ENCODE results near the gene OIP5. TPM values are rescaled to one million over a fixed set of nuclear protein-coding genes. Genes with fewer than 3 reads are reported as not detected.
"Not testable (repeated sequence)": the region's sequence is repeated elsewhere in the genome, so short reads cannot be mapped to it uniquely, and the experiment has no call there.

OIP5 gene
- total RNA-seq, 1 experiment from 2014 or later, result 13.1 TPM

DNA sequence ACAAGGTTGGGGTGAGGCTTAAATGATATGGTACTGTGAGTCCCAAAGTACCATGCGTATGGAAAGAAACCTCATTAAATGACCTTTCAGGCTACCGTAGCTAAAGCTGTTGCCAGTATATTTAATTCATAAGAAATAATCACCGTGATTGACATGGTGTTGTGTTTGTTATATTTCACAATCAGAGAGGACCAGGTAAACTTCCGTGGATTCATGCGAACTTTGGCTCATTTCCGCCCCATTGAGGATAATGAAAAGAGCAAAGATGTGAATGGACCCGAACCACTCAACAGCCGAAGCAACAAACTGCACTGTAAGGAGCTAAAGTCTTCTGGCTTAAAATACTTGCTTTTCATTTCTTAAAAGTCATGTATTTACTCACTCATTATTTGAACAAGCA lies 69.8 kb downstream of the OIP5 start:
- peaks cover 15% of the 10 kb centered on the region; the same call in 1 of the 2 replicates for H3K36me3 ChIP-seq (ENCODE audit: insufficient read depth, low read length)
- no peaks in the 10 kb centered on the region for H4K20me1 ChIP-seq (ENCODE audit: insufficient read depth, low read depth, low read length)

DNA sequence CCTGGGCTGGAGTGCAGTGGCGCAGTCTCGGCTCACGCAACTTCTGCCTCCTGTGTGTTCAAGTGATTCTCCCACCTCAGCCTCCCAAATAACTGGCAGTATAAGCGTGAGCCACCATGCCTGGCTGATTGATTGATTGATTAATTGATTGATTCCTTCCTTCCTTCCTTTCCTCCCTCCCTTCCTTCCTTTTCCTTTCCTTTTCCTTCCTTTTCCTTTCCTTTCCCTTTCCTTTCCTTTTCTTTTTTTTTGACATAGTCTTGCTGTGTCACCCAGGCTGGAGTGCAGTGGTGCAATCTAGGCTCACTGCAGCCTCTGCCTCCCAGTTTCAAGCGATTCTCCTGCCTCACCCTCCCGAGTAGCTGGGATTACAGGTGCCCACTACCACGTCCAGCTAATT lies 71.5 kb downstream of the OIP5 start:
- Histone ChIP-seq H3K4me1 (ENCODE audit: low read length) (peaks cover 23% of the 10 kb centered on the region), H3K36me3 (ENCODE audit: insufficient read depth, low read length) (peaks cover 22% of the 10 kb centered on the region; the same call in 1 of the 2 replicates)
- H3K4me3 ChIP-seq (ENCODE audit: low read length); H3K9ac ChIP-seq (ENCODE audit: low read length); H3K79me2 ChIP-seq (ENCODE audit: low read length); H3K9me2 ChIP-seq (replicated peaks; ENCODE audit: insufficient read depth, low read length); H3K27ac ChIP-seq (ENCODE audit: low read length); H3K4me2 ChIP-seq (ENCODE audit: low read depth, low read length, poor library complexity, severe bottlenecking); H3K27me3 ChIP-seq (ENCODE audit: low read length); H2AFZ ChIP-seq (ENCODE audit: low read length); DNase-seq; H3K9me3 ChIP-seq (ENCODE audit: low read length); H4K20me1 ChIP-seq (ENCODE audit: insufficient read depth, low read depth, low read length): not testable (repeated sequence)

More for the DNA sequence above, 69.8 kb downstream of the OIP5 start:
- H3K4me2 ChIP-seq (ENCODE audit: low read depth, low read length, poor library complexity, severe bottlenecking), result no peak overlapping the region
- DNase-seq, result no peak
- no peaks in the 10 kb centered on the region for H3K9me2 ChIP-seq (replicated peaks; ENCODE audit: insufficient read depth, low read length)
- no peaks in the 10 kb centered on the region for H3K27me3 ChIP-seq (ENCODE audit: low read length)
- peaks cover 23% of the 10 kb centered on the region for H3K4me1 ChIP-seq (ENCODE audit: low read length)
- no peaks in the 10 kb centered on the region; the same call in 1 of the 2 replicates for H3K79me2 ChIP-seq (ENCODE audit: low read length)
- H3K4me3 ChIP-seq (ENCODE audit: low read length), result no peak overlapping the region
- no peak overlapping the region for H3K27ac ChIP-seq (ENCODE audit: low read length)
- H3K9ac ChIP-seq (ENCODE audit: low read length), result no peak overlapping the region
- no peak overlapping the region for H2AFZ ChIP-seq (ENCODE audit: low read length)
- no peaks in the 10 kb centered on the region for H3K9me3 ChIP-seq (ENCODE audit: low read length)

GRCh38 chr15:41259546-41260189 lies 72.7 kb downstream of the OIP5 start:
- H3K4me1 ChIP-seq (ENCODE audit: low read length), result peaks cover 29% of the 10 kb centered on the region
- H3K9ac ChIP-seq (ENCODE audit: low read length), result peak overlapping the region; percentile 23; the same call in 1 of the 2 replicates
- peaks cover 16% of the 10 kb centered on the region for H3K79me2 ChIP-seq (ENCODE audit: low read length)
- no peak overlapping the region for H2AFZ ChIP-seq (ENCODE audit: low read length)
- H3K36me3 ChIP-seq (ENCODE audit: insufficient read depth, low read length), result peaks cover 22% of the 10 kb centered on the region; the same call in 1 of the 2 replicates
- H3K27me3 ChIP-seq (ENCODE audit: low read length), result no peaks in the 10 kb centered on the region
- no peak overlapping the region for H3K4me3 ChIP-seq (ENCODE audit: low read length)
- H3K9me2 ChIP-seq (replicated peaks; ENCODE audit: insufficient read depth, low read length), result no peaks in the 10 kb centered on the region
- DNase-seq, result no peak
- no peaks in the 10 kb centered on the region for H3K9me3 ChIP-seq (ENCODE audit: low read length)
- peak overlapping the region; percentile 86 for H3K27ac ChIP-seq (ENCODE audit: low read length)
- H4K20me1 ChIP-seq (ENCODE audit: insufficient read depth, low read depth, low read length), result no peaks in the 10 kb centered on the region
- peak overlapping the region; percentile 52 for H3K4me2 ChIP-seq (ENCODE audit: low read depth, low read length, poor library complexity, severe bottlenecking)

Other genes starting within 250 kb of the OIP5 start
- 20.3 and 31.4 TPM in 2 replicates for gene INO80, start 216.3 kb downstream of the OIP5 start, total RNA-seq (2014; rRNA removed; shearing (Covaris generic); ENCODE audit: low replicate concordance)
- gene EXD1, start 101.8 kb downstream of the OIP5 start, total RNA-seq (2014; rRNA removed; shearing (Covaris generic); ENCODE audit: low replicate concordance), result not detected in 2 replicates
- gene CHP1, start 101.3 kb downstream of the OIP5 start, total RNA-seq (2014; rRNA removed; shearing (Covaris generic); ENCODE audit: low replicate concordance), result 97.6 and 104 TPM in 2 replicates
- gene NUSAP1, start 290 bp upstream of the OIP5 start, total RNA-seq (2014; rRNA removed; shearing (Covaris generic); ENCODE audit: low replicate concordance), result 115 and 213 TPM in 2 replicates
- gene NDUFAF1, start 69.9 kb upstream of the OIP5 start, total RNA-seq (2014; rRNA removed; shearing (Covaris generic); ENCODE audit: low replicate concordance), result 22.6 and 24.7 TPM in 2 replicates
- 25.7 and 33.5 TPM in 2 replicates for gene RTF1, start 84.5 kb upstream of the OIP5 start, total RNA-seq (2014; rRNA removed; shearing (Covaris generic); ENCODE audit: low replicate concordance)
- not detected in 2 replicates for gene ITPKA, start 161.3 kb upstream of the OIP5 start, total RNA-seq (2014; rRNA removed; shearing (Covaris generic); ENCODE audit: low replicate concordance)
- 0.78 and 1.7 TPM in 2 replicates for gene LTK, start 181.2 kb upstream of the OIP5 start, total RNA-seq (2014; rRNA removed; shearing (Covaris generic); ENCODE audit: low replicate concordance)
- gene RPAP1, start 211.7 kb upstream of the OIP5 start, total RNA-seq (2014; rRNA removed; shearing (Covaris generic); ENCODE audit: low replicate concordance), result 17.4 and 26.2 TPM in 2 replicates
- gene TYRO3, start 226.6 kb upstream of the OIP5 start, total RNA-seq (2014; rRNA removed; shearing (Covaris generic); ENCODE audit: low replicate concordance), result 0.37 and 1.1 TPM in 2 replicates